ENCODE measurements around the gene ZNF436.
"Not testable (repeated sequence)": the region's sequence is repeated elsewhere in the genome, so short reads cannot be mapped to it uniquely, and the experiment has no call there.

ZNF436 gene

DNA sequence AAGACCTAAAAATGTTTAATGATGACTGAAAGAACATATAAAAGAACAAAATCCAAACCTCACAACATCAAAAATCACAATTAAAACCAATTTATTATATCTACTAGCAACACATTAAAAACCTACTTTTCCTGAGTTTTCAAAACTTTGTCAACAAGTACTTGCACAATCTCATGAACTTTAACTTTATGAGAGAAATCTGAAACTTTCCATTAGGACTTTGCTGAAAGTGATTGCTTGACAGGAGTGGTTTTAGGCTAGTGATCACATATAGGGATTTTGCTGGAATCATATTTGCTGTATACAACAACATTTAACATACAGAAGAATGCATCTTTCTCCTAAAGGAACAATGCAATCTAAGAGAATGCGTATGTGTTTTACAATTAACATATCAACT, 38.8 kb downstream of the ZNF436 start:
- no peak for DNase-seq (ENCODE audit: low read depth in 1 of 2, low spot score in 1 of 2)

DNA sequence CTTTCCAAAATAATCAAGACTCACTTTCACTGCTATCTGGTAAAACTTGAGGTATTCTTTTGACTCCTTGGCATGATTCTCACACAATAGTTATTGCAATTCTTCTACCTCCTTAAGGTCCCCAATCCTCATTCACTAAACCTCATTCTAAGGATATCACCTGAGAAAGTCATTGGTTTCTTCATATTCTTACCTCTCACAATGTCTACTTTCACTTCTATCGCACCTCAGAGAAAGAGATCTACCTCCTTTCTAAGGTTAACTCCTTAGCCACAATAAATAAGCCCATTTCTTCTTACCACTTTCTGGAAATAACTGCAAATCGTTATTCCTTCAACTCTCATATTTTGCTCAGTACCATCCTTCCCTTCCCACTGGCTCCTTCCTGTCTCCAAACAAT, 44.2 kb downstream of the ZNF436 start:
- DNase-seq (ENCODE audit: low read depth in 1 of 2, low spot score in 1 of 2): no peak

GRCh38 chr1:23322770-23323169, 46.9 kb downstream of the ZNF436 start:
- no peak for DNase-seq (ENCODE audit: low read depth in 1 of 2, low spot score in 1 of 2)

GRCh38 chr1:23310280-23310679, 59.4 kb downstream of the ZNF436 start:
- DNase-seq (ENCODE audit: low read depth in 1 of 2, low spot score in 1 of 2): not testable (repeated sequence)
